Esophagus (tissue), 2 donors: ENCODE measurements around the gene AAMDC. TPM values are rescaled to one million over a fixed set of nuclear protein-coding genes. Genes with fewer than 3 reads are reported as not detected.
"Not testable (repeated sequence)": the region's sequence is repeated elsewhere in the genome, so short reads cannot be mapped to it uniquely, and the experiment has no call there.

Experiments used
- H3K27ac ChIP-seq, 2 donors: one replicate each; pipeline ENCODE4 v1.5.1; 2013; ENCODE audit warnings: low read depth in 2 of 2, mild to moderate bottlenecking in 2 of 2, inconsistent platforms in 1 of 2, low read length in 1 of 2, moderate library complexity in 1 of 2
- H3K27me3 ChIP-seq, 2 donors: one replicate each; pipeline ENCODE4 v1.6.1; 2013; ENCODE audit warnings: low read length in 2 of 2, control low read depth in 1 of 2, mild to moderate bottlenecking in 1 of 2; ENCODE audit not compliant: insufficient read depth in 2 of 2, control insufficient read depth in 1 of 2
- H3K36me3 ChIP-seq, 2 donors: one replicate each; pipeline ENCODE4 v1.6.1; 2013; ENCODE audit warnings: low read length in 1 of 2; ENCODE audit not compliant: control insufficient read depth in 2 of 2, insufficient read depth in 2 of 2
- H3K4me1 ChIP-seq, 2 donors: one replicate each; pipeline ENCODE4 v1.6.1; 2013; ENCODE audit warnings: low read length in 1 of 2; ENCODE audit not compliant: control insufficient read depth in 2 of 2, insufficient read depth in 2 of 2
- H3K4me3 ChIP-seq, 2 donors: one replicate each; pipeline ENCODE4 v1.5.1; 2013; ENCODE audit warnings: low read length in 2 of 2, mild to moderate bottlenecking in 2 of 2, low read depth in 1 of 2, moderate library complexity in 1 of 2
- H3K9me3 ChIP-seq, 2 donors: one replicate each; pipeline ENCODE4 v1.6.1; 2013; ENCODE audit warnings: mild to moderate bottlenecking in 2 of 2, low read depth in 1 of 2, low read length in 1 of 2, moderate library complexity in 1 of 2; ENCODE audit not compliant: control insufficient read depth in 2 of 2, insufficient read depth in 1 of 2
- WGBS, 2 donors: extraction: QIAGEN DNeasy Blood & Tissue Kit; methylation state at CpG; one replicate each; pipeline ENCODE4 v1.1.7; 2013; 5-methylcytosine and 5-hydroxymethylcytosine counted together
- polyA plus RNA-seq, 2 donors: library from polyadenylated mRNA; stranded (reverse); fragments of 200-250 nt; gene quantifications; one replicate each; pipeline ENCODE4 v1.2.3, GENCODE V29; 2013
- donor health status: healthy with polysubstance abuse.
- donor health status: Bipolar disorder and iron deficiency.

AAMDC gene
- polyA plus RNA-seq, 2 donors, result 29.6 to 35.2 TPM

- WGBS, 2 donors, result 77 to 84% methylated on average over 1 of the region's 1 CpG
- H3K4me1 ChIP-seq, result no peaks in the 10 kb centered on the region
- no peak overlapping the region for H3K27ac ChIP-seq
- H3K4me3 ChIP-seq, result no peak overlapping the region
- no peaks in the 10 kb centered on the region for H3K9me3 ChIP-seq
- H3K36me3 ChIP-seq, result peaks cover 0 to 3% of the 10 kb centered on the region in 2 donors
- no peaks in the 10 kb centered on the region for H3K27me3 ChIP-seq
Measured at GRCh38 chr11:77815459-77815858, 5.5 kb upstream of the AAMDC start.

DNA sequence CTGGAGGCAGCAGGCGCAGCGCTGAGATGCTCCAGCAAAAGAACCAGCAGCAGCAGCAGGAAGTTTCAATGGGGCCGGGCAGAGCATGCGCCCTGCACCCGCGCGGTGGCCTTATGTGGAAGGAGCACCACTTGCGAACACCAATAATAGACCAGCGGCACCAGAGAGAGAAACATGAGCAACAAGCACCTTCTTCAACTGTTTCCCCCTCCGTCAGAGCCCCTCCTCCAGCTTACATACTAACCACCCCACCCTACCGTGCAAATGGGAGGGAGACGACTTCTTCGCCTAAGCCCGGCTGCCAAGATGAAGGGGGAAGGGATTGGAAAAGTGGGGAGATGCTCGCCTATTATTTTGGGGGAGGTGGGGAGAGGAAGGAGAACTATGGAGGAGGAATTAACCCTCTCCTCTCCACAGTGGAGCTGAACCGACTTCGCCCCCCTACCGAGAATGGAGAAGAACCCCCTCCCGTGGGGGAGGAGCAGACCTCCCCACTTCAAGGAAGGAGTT lies 1.5 kb upstream of the AAMDC start:
- H3K27me3 ChIP-seq, result no peaks in the 10 kb centered on the region
- no peaks in the 10 kb centered on the region for H3K36me3 ChIP-seq
- peak overlapping the region; percentile 91 to 100 for H3K4me3 ChIP-seq
- 0% methylated on average over 19 of the region's 19 CpGs for WGBS, 2 donors
- no peaks in the 10 kb centered on the region for H3K4me1 ChIP-seq
- no peaks in the 10 kb centered on the region for H3K9me3 ChIP-seq
- H3K27ac ChIP-seq, result peak overlapping the region; percentile 92 to 94

DNA sequence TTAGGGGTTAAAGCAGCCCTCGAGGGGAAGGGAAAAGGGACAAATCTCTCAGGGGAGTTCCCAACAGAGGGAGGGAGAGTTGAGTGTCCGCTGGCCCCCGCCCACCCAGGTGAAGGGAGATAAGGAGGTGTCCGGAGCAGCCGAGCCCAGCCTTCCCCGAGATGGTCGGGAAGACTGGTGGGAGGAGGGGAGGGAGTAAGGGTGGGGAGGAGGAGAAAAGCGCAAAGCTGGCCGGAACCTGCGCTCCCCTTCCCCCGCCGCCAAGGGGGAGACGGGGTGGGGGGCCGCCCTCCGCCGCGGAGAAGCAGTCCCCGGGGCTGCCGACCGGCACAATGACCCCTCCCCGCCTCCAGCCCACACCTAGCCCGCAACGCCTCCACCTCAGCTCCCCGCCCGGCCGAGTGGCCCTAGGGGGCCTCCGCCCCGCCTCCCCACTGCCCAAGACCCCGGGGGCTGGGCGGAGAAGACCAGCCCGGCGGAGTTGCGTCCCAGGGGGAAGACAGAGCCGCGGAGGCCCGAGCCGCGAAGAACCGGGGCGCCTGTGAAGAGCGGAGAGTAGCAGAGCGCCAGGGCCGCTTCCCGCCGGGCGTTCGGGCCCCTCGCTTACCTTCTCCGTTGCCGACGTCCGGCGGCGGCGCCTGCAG lies 901 bp upstream of the AAMDC start:
- no peaks in the 10 kb centered on the region for H3K36me3 ChIP-seq
- no peaks in the 10 kb centered on the region for H3K4me1 ChIP-seq
- no peaks in the 10 kb centered on the region for H3K27me3 ChIP-seq
- peak overlapping the region; percentile 92 to 94 for H3K27ac ChIP-seq
- no peaks in the 10 kb centered on the region for H3K9me3 ChIP-seq
- peak overlapping the region; percentile 91 to 100 for H3K4me3 ChIP-seq
- 0 to 1% methylated on average over 44 to 54 of the region's 55 CpGs for WGBS, 2 donors

DNA sequence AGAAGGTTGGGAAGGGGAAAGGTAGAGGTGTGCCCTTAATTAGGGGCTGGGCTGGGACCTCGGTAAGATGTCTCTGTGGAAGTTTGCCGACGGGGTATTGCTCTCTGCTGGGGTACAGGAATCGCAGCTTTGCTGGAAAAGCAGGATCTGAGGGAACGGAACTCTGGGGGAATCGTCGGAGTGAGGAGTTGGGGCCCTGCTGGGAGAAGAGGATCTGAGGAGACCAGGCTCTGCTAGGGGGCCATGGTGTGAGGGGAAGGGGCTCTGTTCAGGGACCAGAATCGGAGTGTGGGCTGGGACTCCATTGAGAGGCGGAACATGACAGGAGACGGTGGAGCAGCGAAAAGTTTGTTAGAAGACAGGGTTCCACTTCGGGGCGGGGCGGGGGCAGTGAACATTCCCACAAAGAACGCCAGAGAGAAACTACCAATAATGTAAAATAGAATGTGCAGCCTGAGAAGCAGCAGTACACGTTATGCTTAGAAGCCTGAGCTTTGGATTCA lies 456 bp downstream of the AAMDC start:
- no peaks in the 10 kb centered on the region for H3K9me3 ChIP-seq
- peak overlapping the region; percentile 91 to 100 for H3K4me3 ChIP-seq
- H3K27ac ChIP-seq, result peak overlapping the region; percentile 76 to 79
- no peaks in the 10 kb centered on the region for H3K36me3 ChIP-seq
- H3K27me3 ChIP-seq, result no peaks in the 10 kb centered on the region
- H3K4me1 ChIP-seq, result no peaks in the 10 kb centered on the region
- WGBS, 2 donors, result 1 to 2% methylated on average over 16 of the region's 16 CpGs

- not testable (repeated sequence) for H3K27ac ChIP-seq, H3K4me1 ChIP-seq, H3K27me3 ChIP-seq, H3K36me3 ChIP-seq, H3K9me3 ChIP-seq
- peak overlapping the region in 1 of 2 donors; percentile 100 for H3K4me3 ChIP-seq
- WGBS, 2 donors, result 67 to 68% methylated on average over 13 of the region's 13 CpGs
Measured at GRCh38 chr11:77822126-77822525, 1.2 kb downstream of the AAMDC start.

DNA sequence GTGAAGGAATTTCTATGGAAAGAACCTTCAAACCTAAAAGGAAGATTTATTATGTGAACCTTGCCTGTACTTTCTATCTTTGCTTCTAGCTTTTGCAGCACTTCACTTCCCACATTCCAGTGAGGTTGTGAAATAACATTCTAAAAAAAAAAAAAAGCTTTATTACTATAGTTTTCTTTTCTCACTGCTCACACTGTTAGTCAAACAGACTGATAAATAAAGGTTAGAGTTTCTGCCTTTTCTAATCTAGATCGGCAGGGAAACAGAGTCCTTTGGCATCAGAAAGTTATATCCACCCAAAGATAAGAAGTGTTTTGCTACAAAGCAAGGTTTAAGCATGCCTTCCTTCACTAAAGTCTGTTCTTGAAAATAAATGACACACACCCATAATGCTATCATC lies 2.8 kb downstream of the AAMDC start:
- H3K4me3 ChIP-seq, result no peak overlapping the region
- 39 to 53% methylated on average over 1 of the region's 1 CpG for WGBS, 2 donors
- no peak overlapping the region for H3K27ac ChIP-seq

GRCh38 chr11:77828926-77829325 lies 8.0 kb downstream of the AAMDC start:
- WGBS, 2 donors, result 93 to 96% methylated on average over 2 of the region's 2 CpGs
- Histone ChIP-seq H3K4me3 (no peak overlapping the region), H3K9me3 (no peaks in the 10 kb centered on the region), H3K36me3 (peaks cover 0 to 2% of the 10 kb centered on the region in 2 donors), H3K27me3 (no peaks in the 10 kb centered on the region), H3K27ac (no peak overlapping the region), H3K4me1 (no peaks in the 10 kb centered on the region)

More for the DNA sequence above, 2.8 kb downstream of the AAMDC start:
- no peaks in the 10 kb centered on the region for H3K36me3 ChIP-seq
- H3K27me3 ChIP-seq, result no peaks in the 10 kb centered on the region
- no peaks in the 10 kb centered on the region for H3K4me1 ChIP-seq
- no peaks in the 10 kb centered on the region for H3K9me3 ChIP-seq

DNA sequence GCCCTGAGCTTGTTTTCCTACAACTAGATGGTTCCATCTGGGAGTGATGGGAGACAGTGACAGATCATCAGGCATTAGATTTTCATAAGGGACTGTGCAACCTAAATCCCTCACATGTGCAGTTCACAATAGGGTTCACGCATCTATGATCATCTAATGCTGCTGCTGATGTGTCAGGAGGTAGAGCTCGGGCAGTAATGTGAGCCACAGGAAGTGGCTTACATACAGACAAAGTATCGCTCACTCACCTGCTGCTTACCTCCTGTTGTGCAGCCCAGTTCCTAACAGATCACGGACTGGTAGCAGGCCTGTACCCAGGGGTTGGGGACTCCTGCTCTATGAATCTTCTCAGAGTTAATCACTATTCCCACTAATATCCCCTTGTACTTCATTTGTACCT lies 12.4 kb downstream of the AAMDC start:
- WGBS, 2 donors, result 86 to 89% methylated on average over 4 of the region's 4 CpGs
- Histone ChIP-seq H3K4me1 (no peaks in the 10 kb centered on the region), H3K27ac (no peak overlapping the region), H3K4me3 (no peak overlapping the region), H3K9me3 (no peaks in the 10 kb centered on the region), H3K27me3 (no peaks in the 10 kb centered on the region), H3K36me3 (peaks cover 0 to 2% of the 10 kb centered on the region in 2 donors)

GRCh38 chr11:77842441-77843121 lies 21.6 kb downstream of the AAMDC start:
- Histone ChIP-seq H3K4me3 (no peak overlapping the region), H3K36me3 (no peaks in the 10 kb centered on the region), H3K27ac (no peak overlapping the region), H3K9me3 (no peaks in the 10 kb centered on the region), H3K27me3 (no peaks in the 10 kb centered on the region), H3K4me1 (no peaks in the 10 kb centered on the region)
- WGBS, 2 donors, result 70 to 85% methylated on average over 1 of the region's 1 CpG
